GM12872 (cell line): ENCODE results near the gene SRBD1.

Source experiments
- CTCF ChIP-seq: IDR thresholded peaks from 3 replicates; pipeline ENCODE4 v1.5.1; 2011; ENCODE audit warnings: low read depth, mild to moderate bottlenecking, low read length, moderate library complexity; ENCODE audit not compliant: insufficient read depth

The SRBD1 gene

GRCh38 chr2:45361666-45362065, 249.4 kb downstream of the SRBD1 start:
- no peak for TF ChIP-seq CTCF

- TF ChIP-seq CTCF: no peak
Observed at GRCh38 chr2:45354776-45355175, 256.3 kb downstream of the SRBD1 start.

- TF ChIP-seq CTCF: no peak
Observed at GRCh38 chr2:45353879-45354278, 257.2 kb downstream of the SRBD1 start.

GRCh38 chr2:45352506-45352905, 258.6 kb downstream of the SRBD1 start:
- TF ChIP-seq CTCF: no peak

GRCh38 chr2:45345331-45346234, 265.5 kb downstream of the SRBD1 start:
- no peak for TF ChIP-seq CTCF

- no peak for TF ChIP-seq CTCF
Observed at GRCh38 chr2:45344502-45344901, 266.6 kb downstream of the SRBD1 start.

GRCh38 chr2:45344071-45344470, 267.0 kb downstream of the SRBD1 start:
- no peak for TF ChIP-seq CTCF
